Neural cell (in vitro differentiated cells): ENCODE data around the gene QPRT. TPM values are rescaled to one million over a fixed set of nuclear protein-coding genes. Genes with fewer than 3 reads are reported as not detected.
"Not testable (repeated sequence)": the region's sequence is repeated elsewhere in the genome, so short reads cannot be mapped to it uniquely, and the experiment has no call there.

Experiments
- H2AFZ ChIP-seq: fragments of 200-600, 300-800 bp; sonication (generic), shearing (Covaris generic); 2 replicates; pipeline ENCODE4 v1.6.0; 2014; ENCODE audit warnings: low read depth, mild to moderate bottlenecking, antibody characterized with exemption, low read length, moderate library complexity
- H3F3A ChIP-seq: fragments of 200-600 bp; shearing (Covaris generic); 2 replicates; pipeline ENCODE4 v1.6.1; 2016; ENCODE audit warnings: mild to moderate bottlenecking, moderate library complexity, mixed read lengths, antibody characterized with exemption, low read length; ENCODE audit not compliant: insufficient read depth, poor library complexity, severe bottlenecking
- H3K27ac ChIP-seq: fragments of 200-600, 300-800 bp; sonication (generic), shearing (Covaris generic); 2 replicates; pipeline ENCODE4 v1.5.1; 2014; ENCODE audit warnings: mild to moderate bottlenecking, low read length, moderate library complexity
- H3K27me3 ChIP-seq: fragments of 300-800, 200-600 bp; sonication (generic), shearing (Covaris generic); 2 replicates; pipeline ENCODE4 v1.6.0; 2014; ENCODE audit warnings: mild to moderate bottlenecking, low read depth, low read length, moderate library complexity; ENCODE audit not compliant: insufficient read depth
- H3K36me3 ChIP-seq: fragments of 300-800, 200-600 bp; sonication (generic), shearing (Covaris generic); 2 replicates; pipeline ENCODE4 v1.5.1; 2014; ENCODE audit warnings: mild to moderate bottlenecking, antibody characterized with exemption, low read length, moderate library complexity; ENCODE audit not compliant: insufficient read depth
- H3K4me2 ChIP-seq: fragments of 300-800, 200-600 bp; sonication (generic), shearing (Covaris generic); 2 replicates; pipeline ENCODE4 v1.6.0; 2014; ENCODE audit warnings: mild to moderate bottlenecking, low read length
- H3K4me3 ChIP-seq: fragments of 300-800, 200-600 bp; sonication (generic), shearing (Covaris generic); 2 replicates; pipeline ENCODE4 v1.5.1; 2014; ENCODE audit warnings: mild to moderate bottlenecking, low read length, moderate library complexity
- H3K79me2 ChIP-seq: fragments of 200-600 bp; shearing (Covaris generic); replicated peaks from 2 replicates; pipeline ENCODE4 v1.6.0; 2014; ENCODE audit warnings: mild to moderate bottlenecking, low read length, moderate library complexity; ENCODE audit not compliant: insufficient read depth
- H3K9ac ChIP-seq: fragments of 300-800, 200-600 bp; sonication (generic), shearing (Covaris generic); 2 replicates; pipeline ENCODE4 v1.6.1; 2016; ENCODE audit warnings: mild to moderate bottlenecking, low read length, mixed read lengths
- H3K9me2 ChIP-seq: fragments of 200-600 bp; shearing (Covaris generic); 2 replicates; pipeline ENCODE4 v1.6.1; 2016; ENCODE audit warnings: mild to moderate bottlenecking, low read length, mixed read lengths; ENCODE audit not compliant: insufficient read depth
- H3K9me3 ChIP-seq: fragments of 200-600, 300-800 bp; sonication (generic), shearing (Covaris generic); 2 replicates; pipeline ENCODE4 v1.6.1; 2016; ENCODE audit warnings: mild to moderate bottlenecking, mixed run types, low read length, moderate library complexity, mixed read lengths
- H4K20me1 ChIP-seq: fragments of 200-600 bp; shearing (Covaris generic); 2 replicates; pipeline ENCODE4 v1.6.1; 2016; ENCODE audit warnings: mild to moderate bottlenecking, mixed run types; ENCODE audit not compliant: insufficient read depth
- MXI1 ChIP-seq: fragments of 450-650 bp; conservative IDR thresholded peaks from 2 replicates; pipeline ENCODE4 v1.6.1; 2014; ENCODE audit warnings: antibody characterized with exemption, mild to moderate bottlenecking; ENCODE audit not compliant: poor library complexity, severe bottlenecking
- RAD21 ChIP-seq: fragments of 450-650 bp; conservative IDR thresholded peaks from 2 replicates; pipeline ENCODE4 v1.6.1; 2014; ENCODE audit warnings: antibody characterized with exemption, mild to moderate bottlenecking, moderate library complexity
- SMC3 ChIP-seq: fragments of 450-650 bp; conservative IDR thresholded peaks from 2 replicates; pipeline ENCODE4 v1.6.1; 2014; ENCODE audit warnings: antibody characterized with exemption, mild to moderate bottlenecking, moderate library complexity; ENCODE audit not compliant: poor library complexity
- polyA plus RNA-seq: library from polyadenylated mRNA; depleted of rRNA; stranded (reverse); fragments of >200 nt; gene quantifications from 2 replicates; pipeline ENCODE4 v1.2.3, GENCODE V29; 2014
- TF ChIP-seq, protein P1 (sequence below): IDR thresholded peaks from 2 replicates; pipeline ENCODE4 v1.6.1; 2012; ENCODE audit warnings: borderline replicate concordance

QPRT gene
- polyA plus RNA-seq, 1 donor from 2014 or later: 2.7 TPM

DNA sequence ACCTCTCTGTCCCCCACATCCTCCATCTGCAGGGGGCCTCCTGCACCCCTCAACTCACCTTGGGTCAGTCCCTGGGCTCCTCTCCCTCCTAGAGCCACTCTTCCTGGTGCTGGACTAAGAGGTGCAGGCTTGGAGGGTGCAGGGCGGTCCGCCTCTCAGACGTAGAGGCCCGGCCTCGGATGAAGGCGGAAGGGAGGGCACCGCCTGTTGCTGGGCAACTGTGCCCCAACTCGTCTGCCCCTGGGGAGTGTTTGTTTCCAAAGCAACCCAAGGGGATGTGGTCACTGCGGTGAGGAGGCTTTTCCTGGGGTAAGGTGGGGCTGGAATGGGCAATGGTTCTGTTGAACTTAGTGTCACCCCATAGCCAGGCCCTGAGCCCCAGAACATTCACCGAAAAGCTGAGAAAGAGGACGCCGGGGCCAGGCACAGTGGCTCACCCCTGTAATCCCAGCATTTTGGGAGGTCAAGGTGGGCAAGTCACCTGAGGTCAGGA lies 66.9 kb downstream of the QPRT start, which contains the start of gene C16orf54:
Gene C16orf54, minus strand, starts transcription at position 138 of the 493 bp plus-strand sequence. CDS start 1,039 bp downstream, outside the sequence.
- TF ChIP-seq SMC3 (no peak), MXI1 (no peak), RAD21 (no peak)
- TF ChIP-seq, protein P1, sequence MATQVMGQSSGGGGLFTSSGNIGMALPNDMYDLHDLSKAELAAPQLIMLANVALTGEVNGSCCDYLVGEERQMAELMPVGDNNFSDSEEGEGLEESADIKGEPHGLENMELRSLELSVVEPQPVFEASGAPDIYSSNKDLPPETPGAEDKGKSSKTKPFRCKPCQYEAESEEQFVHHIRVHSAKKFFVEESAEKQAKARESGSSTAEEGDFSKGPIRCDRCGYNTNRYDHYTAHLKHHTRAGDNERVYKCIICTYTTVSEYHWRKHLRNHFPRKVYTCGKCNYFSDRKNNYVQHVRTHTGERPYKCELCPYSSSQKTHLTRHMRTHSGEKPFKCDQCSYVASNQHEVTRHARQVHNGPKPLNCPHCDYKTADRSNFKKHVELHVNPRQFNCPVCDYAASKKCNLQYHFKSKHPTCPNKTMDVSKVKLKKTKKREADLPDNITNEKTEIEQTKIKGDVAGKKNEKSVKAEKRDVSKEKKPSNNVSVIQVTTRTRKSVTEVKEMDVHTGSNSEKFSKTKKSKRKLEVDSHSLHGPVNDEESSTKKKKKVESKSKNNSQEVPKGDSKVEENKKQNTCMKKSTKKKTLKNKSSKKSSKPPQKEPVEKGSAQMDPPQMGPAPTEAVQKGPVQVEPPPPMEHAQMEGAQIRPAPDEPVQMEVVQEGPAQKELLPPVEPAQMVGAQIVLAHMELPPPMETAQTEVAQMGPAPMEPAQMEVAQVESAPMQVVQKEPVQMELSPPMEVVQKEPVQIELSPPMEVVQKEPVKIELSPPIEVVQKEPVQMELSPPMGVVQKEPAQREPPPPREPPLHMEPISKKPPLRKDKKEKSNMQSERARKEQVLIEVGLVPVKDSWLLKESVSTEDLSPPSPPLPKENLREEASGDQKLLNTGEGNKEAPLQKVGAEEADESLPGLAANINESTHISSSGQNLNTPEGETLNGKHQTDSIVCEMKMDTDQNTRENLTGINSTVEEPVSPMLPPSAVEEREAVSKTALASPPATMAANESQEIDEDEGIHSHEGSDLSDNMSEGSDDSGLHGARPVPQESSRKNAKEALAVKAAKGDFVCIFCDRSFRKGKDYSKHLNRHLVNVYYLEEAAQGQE: no peak
- Histone ChIP-seq H2AFZ (no peak within 1 kb of the TSS), H3K4me3 (no peak within 1 kb of the TSS)

DNA sequence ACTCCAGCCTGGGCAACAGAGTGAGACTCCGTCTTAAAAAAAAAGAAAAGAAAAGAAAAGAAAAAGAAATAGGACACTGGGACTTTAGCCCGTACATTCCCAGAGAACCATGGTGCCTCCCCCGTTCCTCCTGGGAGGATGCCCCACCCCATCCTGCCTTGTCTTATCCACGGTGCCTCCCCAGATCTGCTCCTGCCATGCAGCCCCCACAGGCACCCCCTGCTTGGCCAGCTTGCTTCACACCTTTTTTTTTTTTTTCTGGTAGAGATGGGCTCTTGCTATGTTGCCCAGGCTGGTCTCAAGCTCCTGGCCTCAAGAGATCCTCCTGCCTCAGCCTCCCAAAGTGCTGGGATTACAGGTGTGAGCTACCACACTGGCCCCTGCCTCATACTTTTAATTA lies 67.5 kb downstream of the QPRT start:
- H3K4me3 ChIP-seq: not testable (repeated sequence)

More for the DNA sequence above, 66.9 kb downstream of the QPRT start, which contains the start of gene C16orf54:
- Histone ChIP-seq H3K4me2 (no peak within 1 kb of the TSS), H3K27me3 (no peaks in the 10 kb centered on the region), H3K9ac (no peak within 1 kb of the TSS), H3K27ac (no peak within 1 kb of the TSS), H3F3A (no peaks in the 10 kb centered on the region), H3K36me3 (no peaks in the 10 kb centered on the region), H3K9me2 (no peaks in the 10 kb centered on the region), H3K79me2 (no peaks in the 10 kb centered on the region), H4K20me1 (no peaks in the 10 kb centered on the region), H3K9me3 (no peaks in the 10 kb centered on the region)

More for the DNA sequence above, 67.5 kb downstream of the QPRT start:
- H3K4me2 ChIP-seq, H3K27ac ChIP-seq, H2AFZ ChIP-seq, H3K9me3 ChIP-seq, H3K27me3 ChIP-seq, H3K79me2 ChIP-seq, H4K20me1 ChIP-seq, H3K9me2 ChIP-seq, H3K36me3 ChIP-seq, H3F3A ChIP-seq, H3K9ac ChIP-seq: not testable (repeated sequence)

Other genes starting within 250 kb of the QPRT start
- 31.9 and 35.5 TPM in 2 replicates for gene BOLA2, start 224.8 kb upstream of the QPRT start, polyA plus RNA-seq
- gene SLX1B, start 224.6 kb upstream of the QPRT start, polyA plus RNA-seq: 66.4 and 74.3 TPM in 2 replicates
- gene SULT1A4, start 219.3 kb upstream of the QPRT start, polyA plus RNA-seq: 10.4 and 16.4 TPM in 2 replicates
- gene NPIPB12, start 172.8 kb upstream of the QPRT start, polyA plus RNA-seq: 5.7 and 8.4 TPM in 2 replicates
- gene SPN, start 15.9 kb upstream of the QPRT start, polyA plus RNA-seq: 0.09 TPM in 1 of 2 replicates, not detected in the other
- not detected in 2 replicates for gene C16orf54, start 66.8 kb downstream of the QPRT start, polyA plus RNA-seq
- gene ZG16, start 99.1 kb downstream of the QPRT start, polyA plus RNA-seq: not detected in 2 replicates
- gene KIF22, start 111.6 kb downstream of the QPRT start, polyA plus RNA-seq: 81.1 and 89.7 TPM in 2 replicates
- gene MAZ, start 127.3 kb downstream of the QPRT start, polyA plus RNA-seq: 147 and 168 TPM in 2 replicates
- gene PRRT2, start 133.0 kb downstream of the QPRT start, polyA plus RNA-seq: 84.2 and 105 TPM in 2 replicates
- gene PAGR1, start 137.0 kb downstream of the QPRT start, polyA plus RNA-seq: 86.8 and 88.7 TPM in 2 replicates
- gene MVP, start 141.3 kb downstream of the QPRT start, polyA plus RNA-seq: 2.5 and 5.7 TPM in 2 replicates
- 92.6 and 95.6 TPM in 2 replicates for gene CDIPT, start 184.0 kb downstream of the QPRT start, polyA plus RNA-seq
- 48.8 and 52.7 TPM in 2 replicates for gene SEZ6L2, start 220.4 kb downstream of the QPRT start, polyA plus RNA-seq
- 38.9 and 48.2 TPM in 2 replicates for gene ASPHD1, start 221.3 kb downstream of the QPRT start, polyA plus RNA-seq
- gene KCTD13, start 247.0 kb downstream of the QPRT start, polyA plus RNA-seq: 55.0 and 70.7 TPM in 2 replicates